GM18511 (cell line): ENCODE data around the gene TNFSF12.

Source experiments
- ATAC-seq: cut with Tn5 transposase; IDR thresholded peaks from one replicate; pipeline ENCODE4 v1.9.1; 2021; ENCODE audit warnings: mild to moderate bottlenecking, moderate library complexity; ENCODE audit not compliant: unreplicated experiment

TNFSF12 gene

GRCh38 chr17:7563115-7563869 lies 14.4 kb downstream of the TNFSF12 start:
- no peak for ATAC-seq

GRCh38 chr17:7569571-7569970 lies 20.7 kb downstream of the TNFSF12 start:
- no peak for ATAC-seq

GRCh38 chr17:7570351-7570750 lies 21.5 kb downstream of the TNFSF12 start:
- ATAC-seq = no peak

GRCh38 chr17:7572338-7572587 lies 23.4 kb downstream of the TNFSF12 start:
- ATAC-seq = no peak

GRCh38 chr17:7572588-7573323 lies 23.9 kb downstream of the TNFSF12 start:
- peak; percentile 90 for ATAC-seq

- ATAC-seq = peak; percentile 34
These were observed 24.6 kb downstream of the TNFSF12 start for GRCh38 chr17:7573324-7574080.

GRCh38 chr17:7574176-7574953 lies 25.5 kb downstream of the TNFSF12 start:
- ATAC-seq = no peak

GRCh38 chr17:7575481-7575883 lies 26.6 kb downstream of the TNFSF12 start:
- no peak for ATAC-seq

- ATAC-seq = no peak
These were observed 27.1 kb downstream of the TNFSF12 start for GRCh38 chr17:7575959-7576358.

- no peak for ATAC-seq
These were observed 27.6 kb downstream of the TNFSF12 start for GRCh38 chr17:7576432-7576937.

GRCh38 chr17:7577327-7578199 lies 28.7 kb downstream of the TNFSF12 start:
- no peak for ATAC-seq

GRCh38 chr17:7579001-7579833 lies 30.4 kb downstream of the TNFSF12 start, which contains the start of gene CD68:
Gene CD68, plus strand, starts transcription at chr17:7579638. Its CDS starts 40 bp downstream, at chr17:7579678.
- ATAC-seq = peak; percentile 67

GRCh38 chr17:7579834-7580603 lies 31.2 kb downstream of the TNFSF12 start:
- ATAC-seq = peak; percentile 6

GRCh38 chr17:7580604-7581575 lies 32.0 kb downstream of the TNFSF12 start:
- no peak for ATAC-seq

- ATAC-seq = no peak
These were observed 33.8 kb downstream of the TNFSF12 start for GRCh38 chr17:7582396-7583252.
